NCI-H146 treated with DMSO at 0.1 percent for 48 hours (cell line): ENCODE results near the gene DTWD2.
"Not testable (repeated sequence)": the region's sequence is repeated elsewhere in the genome, so short reads cannot be mapped to it uniquely, and the experiment has no call there.

ENCODE experiments used
- DNase-seq: peaks from one replicate; lab custom pipeline; 2025; ENCODE audit not compliant: unreplicated experiment; lab: John Stamatoyannopoulos, UW

The DTWD2 gene

GRCh38 chr5:118952992-118953651, 35.2 kb downstream of the DTWD2 start:
- DNase-seq: no peak

- DNase-seq: not testable (repeated sequence)
Observed at GRCh38 chr5:118952306-118952705, 36.0 kb downstream of the DTWD2 start.

- DNase-seq: not testable (repeated sequence)
Observed at GRCh38 chr5:118950354-118950753, 38.0 kb downstream of the DTWD2 start.

- DNase-seq: no peak
Observed at GRCh38 chr5:118946138-118946800, 42.1 kb downstream of the DTWD2 start.

- no peak for DNase-seq
Observed at GRCh38 chr5:118937393-118938061, 50.8 kb downstream of the DTWD2 start.

- DNase-seq: no peak
Observed at GRCh38 chr5:118933703-118934102, 54.6 kb downstream of the DTWD2 start.

- DNase-seq: no peak
Observed at GRCh38 chr5:118931564-118931963, 56.8 kb downstream of the DTWD2 start.

GRCh38 chr5:118924006-118924389, 64.3 kb downstream of the DTWD2 start:
- no peak for DNase-seq

- no peak for DNase-seq
Observed at GRCh38 chr5:118923295-118924005, 64.9 kb downstream of the DTWD2 start.

- no peak for DNase-seq
Observed at GRCh38 chr5:118921866-118922265, 66.5 kb downstream of the DTWD2 start.

- DNase-seq: no peak
Observed at GRCh38 chr5:118919016-118919415, 69.3 kb downstream of the DTWD2 start.

- DNase-seq: no peak
Observed at GRCh38 chr5:118918232-118918631, 70.1 kb downstream of the DTWD2 start.

GRCh38 chr5:118907536-118907935, 80.8 kb downstream of the DTWD2 start:
- not testable (repeated sequence) for DNase-seq

GRCh38 chr5:118906947-118907346, 81.4 kb downstream of the DTWD2 start:
- DNase-seq: no peak

GRCh38 chr5:118905196-118905595, 83.2 kb downstream of the DTWD2 start:
- DNase-seq: no peak

- no peak for DNase-seq
Observed at GRCh38 chr5:118902656-118903438, 85.5 kb downstream of the DTWD2 start.

- no peak for DNase-seq
Observed at GRCh38 chr5:118894709-118895108, 93.6 kb downstream of the DTWD2 start.

- DNase-seq: peak; percentile 40
Observed at GRCh38 chr5:118891252-118891651, 97.1 kb downstream of the DTWD2 start.

- no peak for DNase-seq
Observed at GRCh38 chr5:118889165-118889564, 99.2 kb downstream of the DTWD2 start.

GRCh38 chr5:118888556-118888955, 99.8 kb downstream of the DTWD2 start:
- DNase-seq: no peak

- DNase-seq: no peak
Observed at GRCh38 chr5:118883362-118883761, 105.0 kb downstream of the DTWD2 start.
